ENCODE data around the gene RASL12. TPM values are rescaled to one million over a fixed set of nuclear protein-coding genes. Genes with fewer than 3 reads are reported as not detected.
"Not testable (repeated sequence)": the region's sequence is repeated elsewhere in the genome, so short reads cannot be mapped to it uniquely, and the experiment has no call there.

The RASL12 gene
- under 0.01 and 0.44 TPM in 2 replicates for total RNA-seq (2012; rRNA removed)

- Histone ChIP-seq H3K9ac (ENCODE audit: low read depth, low read length) (no peak within 1 kb of the TSS), H3K4me3 (ENCODE audit: low read length) (peak within 1 kb of the TSS; percentile 40), H3K36me3 (ENCODE audit: insufficient read depth, low read length) (no peaks in the 10 kb centered on the region), H3K4me2 (ENCODE audit: low read length) (peak within 1 kb of the TSS; percentile 36), H3K9me3 (replicated peaks; ENCODE audit: low read length) (no peaks in the 10 kb centered on the region), H3K4me1 (ENCODE audit: control insufficient read depth, insufficient read depth, low read length) (peaks cover 17% of the 10 kb centered on the region), H3K27me3 (ENCODE audit: control insufficient read depth, insufficient read depth, low read length) (peaks cover 54% of the 10 kb centered on the region)
These were observed at the start of gene RASL12 for GRCh38 chr15:65067645-65068402. TSS of gene RASL12 (minus strand) at chr15:65067991. CDS start at chr15:65067835, 156 bp downstream.

- Histone ChIP-seq H3K27me3 (ENCODE audit: control insufficient read depth, insufficient read depth, low read length) (no peaks in the 10 kb centered on the region), H3K4me1 (ENCODE audit: control insufficient read depth, insufficient read depth, low read length) (no peaks in the 10 kb centered on the region), H3K4me2 (ENCODE audit: low read length) (no peak overlapping the region), H3K9ac (ENCODE audit: low read depth, low read length) (no peak overlapping the region), H3K36me3 (ENCODE audit: insufficient read depth, low read length) (peaks cover 65% of the 10 kb centered on the region), H3K9me3 (replicated peaks; ENCODE audit: low read length) (no peaks in the 10 kb centered on the region), H3K4me3 (ENCODE audit: low read length) (no peak overlapping the region)
These were observed 47.8 kb upstream of the RASL12 start for GRCh38 chr15:65115542-65115941.

GRCh38 chr15:65115086-65115485, 47.3 kb upstream of the RASL12 start, which contains the start of gene UBAP1L:
TSS of gene UBAP1L (minus strand) at chr15:65115200. CDS start at chr15:65106215, 8,985 bp downstream.
- H3K4me2 ChIP-seq (ENCODE audit: low read length), result no peak within 1 kb of the TSS
- H3K36me3 ChIP-seq (ENCODE audit: insufficient read depth, low read length), result peaks cover 65% of the 10 kb centered on the region
- no peak within 1 kb of the TSS for H3K4me3 ChIP-seq (ENCODE audit: low read length)
- H3K27me3 ChIP-seq (ENCODE audit: control insufficient read depth, insufficient read depth, low read length), result no peaks in the 10 kb centered on the region
- no peak within 1 kb of the TSS for H3K9ac ChIP-seq (ENCODE audit: low read depth, low read length)
- H3K4me1 ChIP-seq (ENCODE audit: control insufficient read depth, insufficient read depth, low read length), result no peaks in the 10 kb centered on the region
- no peaks in the 10 kb centered on the region for H3K9me3 ChIP-seq (replicated peaks; ENCODE audit: low read length)

- Histone ChIP-seq H3K9me3 (replicated peaks; ENCODE audit: low read length) (no peaks in the 10 kb centered on the region), H3K4me2 (ENCODE audit: low read length) (no peak overlapping the region), H3K9ac (ENCODE audit: low read depth, low read length) (no peak overlapping the region), H3K4me1 (ENCODE audit: control insufficient read depth, insufficient read depth, low read length) (no peaks in the 10 kb centered on the region), H3K27me3 (ENCODE audit: control insufficient read depth, insufficient read depth, low read length) (no peaks in the 10 kb centered on the region), H3K36me3 (ENCODE audit: insufficient read depth, low read length) (peaks cover 34% of the 10 kb centered on the region), H3K4me3 (ENCODE audit: low read length) (no peak overlapping the region)
These were observed 43.0 kb upstream of the RASL12 start for GRCh38 chr15:65110676-65111292.

GRCh38 chr15:65106011-65106590, 38.3 kb upstream of the RASL12 start:
- no peaks in the 10 kb centered on the region for H3K27me3 ChIP-seq (ENCODE audit: control insufficient read depth, insufficient read depth, low read length)
- peaks cover 18% of the 10 kb centered on the region for H3K36me3 ChIP-seq (ENCODE audit: insufficient read depth, low read length)
- no peak overlapping the region for H3K9ac ChIP-seq (ENCODE audit: low read depth, low read length)
- H3K4me3 ChIP-seq (ENCODE audit: low read length), result no peak overlapping the region
- H3K9me3 ChIP-seq (replicated peaks; ENCODE audit: low read length), result no peaks in the 10 kb centered on the region
- no peaks in the 10 kb centered on the region for H3K4me1 ChIP-seq (ENCODE audit: control insufficient read depth, insufficient read depth, low read length)
- no peak overlapping the region for H3K4me2 ChIP-seq (ENCODE audit: low read length)

GRCh38 chr15:65105038-65105437, 37.2 kb upstream of the RASL12 start:
- Histone ChIP-seq H3K4me3 (ENCODE audit: low read length) (no peak overlapping the region), H3K4me2 (ENCODE audit: low read length) (no peak overlapping the region), H3K9me3 (replicated peaks; ENCODE audit: low read length) (no peaks in the 10 kb centered on the region), H3K36me3 (ENCODE audit: insufficient read depth, low read length) (peaks cover 28% of the 10 kb centered on the region), H3K9ac (ENCODE audit: low read depth, low read length) (no peak overlapping the region), H3K27me3 (ENCODE audit: control insufficient read depth, insufficient read depth, low read length) (no peaks in the 10 kb centered on the region), H3K4me1 (ENCODE audit: control insufficient read depth, insufficient read depth, low read length) (no peaks in the 10 kb centered on the region)

GRCh38 chr15:65102912-65103311, 35.1 kb upstream of the RASL12 start:
- Histone ChIP-seq H3K4me2 (ENCODE audit: low read length) (no peak overlapping the region), H3K9me3 (replicated peaks; ENCODE audit: low read length) (no peaks in the 10 kb centered on the region), H3K4me3 (ENCODE audit: low read length) (no peak overlapping the region), H3K4me1 (ENCODE audit: control insufficient read depth, insufficient read depth, low read length) (no peaks in the 10 kb centered on the region), H3K27me3 (ENCODE audit: control insufficient read depth, insufficient read depth, low read length) (no peaks in the 10 kb centered on the region), H3K36me3 (ENCODE audit: insufficient read depth, low read length) (peaks cover 44% of the 10 kb centered on the region), H3K9ac (ENCODE audit: low read depth, low read length) (no peak overlapping the region)

- Histone ChIP-seq H3K4me3 (ENCODE audit: low read length) (no peak overlapping the region), H3K27me3 (ENCODE audit: control insufficient read depth, insufficient read depth, low read length) (no peaks in the 10 kb centered on the region), H3K4me1 (ENCODE audit: control insufficient read depth, insufficient read depth, low read length) (no peaks in the 10 kb centered on the region), H3K4me2 (ENCODE audit: low read length) (no peak overlapping the region), H3K9ac (ENCODE audit: low read depth, low read length) (no peak overlapping the region), H3K9me3 (replicated peaks; ENCODE audit: low read length) (no peaks in the 10 kb centered on the region), H3K36me3 (ENCODE audit: insufficient read depth, low read length) (peaks cover 52% of the 10 kb centered on the region)
These were observed 34.3 kb upstream of the RASL12 start for GRCh38 chr15:65101891-65102708.

- Histone ChIP-seq H3K27me3 (ENCODE audit: control insufficient read depth, insufficient read depth, low read length) (no peaks in the 10 kb centered on the region), H3K9me3 (replicated peaks; ENCODE audit: low read length) (no peaks in the 10 kb centered on the region), H3K4me3 (ENCODE audit: low read length) (no peak overlapping the region), H3K4me1 (ENCODE audit: control insufficient read depth, insufficient read depth, low read length) (no peaks in the 10 kb centered on the region), H3K36me3 (ENCODE audit: insufficient read depth, low read length) (peaks cover 54% of the 10 kb centered on the region), H3K4me2 (ENCODE audit: low read length) (no peak overlapping the region), H3K9ac (ENCODE audit: low read depth, low read length) (no peak overlapping the region)
These were observed 33.7 kb upstream of the RASL12 start for GRCh38 chr15:65101411-65101890.

- Histone ChIP-seq H3K4me2 (ENCODE audit: low read length) (no peak overlapping the region), H3K9me3 (replicated peaks; ENCODE audit: low read length) (no peaks in the 10 kb centered on the region), H3K36me3 (ENCODE audit: insufficient read depth, low read length) (peaks cover 46% of the 10 kb centered on the region), H3K4me1 (ENCODE audit: control insufficient read depth, insufficient read depth, low read length) (no peaks in the 10 kb centered on the region), H3K9ac (ENCODE audit: low read depth, low read length) (no peak overlapping the region), H3K27me3 (ENCODE audit: control insufficient read depth, insufficient read depth, low read length) (no peaks in the 10 kb centered on the region), H3K4me3 (ENCODE audit: low read length) (no peak overlapping the region)
These were observed 32.7 kb upstream of the RASL12 start for GRCh38 chr15:65100442-65100841.

- H3K9ac ChIP-seq (ENCODE audit: low read depth, low read length); H3K4me3 ChIP-seq (ENCODE audit: low read length); H3K9me3 ChIP-seq (replicated peaks; ENCODE audit: low read length); H3K27me3 ChIP-seq (ENCODE audit: control insufficient read depth, insufficient read depth, low read length); H3K4me1 ChIP-seq (ENCODE audit: control insufficient read depth, insufficient read depth, low read length); H3K4me2 ChIP-seq (ENCODE audit: low read length): not testable (repeated sequence)
- H3K36me3 ChIP-seq (ENCODE audit: insufficient read depth, low read length), result peaks cover 45% of the 10 kb centered on the region
These were observed 32.0 kb upstream of the RASL12 start for GRCh38 chr15:65099801-65100200.

Data from skeletal muscle satellite cell (primary cell).